Naive thymus-derived CD4-positive, alpha-beta T cell (primary cell): ENCODE data around the gene NPHP4. TPM values are rescaled to one million over a fixed set of nuclear protein-coding genes. Genes with fewer than 3 reads are reported as not detected.

ENCODE experiments used
- ATAC-seq: fragments of 150-1000 bp; cut with Tn5 transposase; 2 replicates; pipeline ENCODE4 v1.10.0; 2021; ENCODE audit warnings: mild to moderate bottlenecking, moderate library complexity
- CTCF ChIA-PET: fragments of 350-600 bp; sonication (Branson Sonifier 250); formaldehyde crosslinking; loops from one replicate; lab custom pipeline; 2021; ENCODE audit warnings: antibody characterized with exemption; lab: Charles Lee
- POLR2A ChIA-PET: fragments of 350-600 bp; sonication (Branson Sonifier 250); formaldehyde crosslinking; loops from one replicate; lab custom pipeline; 2021; ENCODE audit warnings: antibody characterized with exemption, inconsistent platforms; lab: Charles Lee
- DNase-seq, 9 donors: peaks; one replicate each; pipeline versions ENCODE4 v3.0.0 to v3.0.0-alpha.2; 2020 to 2022; ENCODE audit warnings: mixed read lengths in 1 of 9
- H3K27ac ChIP-seq: one replicate; pipeline ENCODE4 v1.7.0; 2013; ENCODE audit warnings: mild to moderate bottlenecking, low read depth, low read length, moderate library complexity
- H3K27me3 ChIP-seq, 2 donors: one replicate each; pipeline ENCODE4 v1.7.0; 2013; ENCODE audit warnings: low read length in 2 of 2, mild to moderate bottlenecking in 2 of 2, moderate library complexity in 2 of 2; ENCODE audit not compliant: control insufficient read depth in 2 of 2, insufficient read depth in 2 of 2
- H3K36me3 ChIP-seq, 3 experiments: 1 replicate in 2 of 3; 2 replicates in 1 of 3; pipeline ENCODE4 v1.7.0; 2013; ENCODE audit warnings: low read length in 3 of 3, mild to moderate bottlenecking in 3 of 3, moderate library complexity in 1 of 3; ENCODE audit not compliant: insufficient read depth in 3 of 3, control insufficient read depth in 2 of 3
- H3K4me1 ChIP-seq, 2 donors: one replicate each; pipeline ENCODE4 v1.7.0; 2013; ENCODE audit warnings: low read length in 2 of 2, mild to moderate bottlenecking in 2 of 2, moderate library complexity in 1 of 2; ENCODE audit not compliant: control insufficient read depth in 2 of 2, insufficient read depth in 2 of 2
- H3K4me3 ChIP-seq: 2 replicates; pipeline ENCODE4 v1.7.0; 2013; ENCODE audit warnings: mild to moderate bottlenecking, low read length
- H3K9me3 ChIP-seq, 3 experiments: 1 replicate in 2 of 3; 2 replicates in 1 of 3; pipeline ENCODE4 v1.7.0; 2013; ENCODE audit warnings: low read length in 3 of 3; ENCODE audit not compliant: control insufficient read depth in 2 of 3
- H3K27ac Mint-ChIP-seq, 9 donors: one replicate each; pipeline ENCODE4 v1.8.0; 2020 to 2022; ENCODE audit warnings: mixed read lengths in 9 of 9, mild to moderate bottlenecking in 8 of 9, moderate library complexity in 5 of 9, inconsistent platforms in 2 of 9
- H3K27me3 Mint-ChIP-seq, 5 donors: one replicate each; pipeline ENCODE4 v1.8.0; 2021 to 2022; ENCODE audit warnings: mixed read lengths in 5 of 5, mild to moderate bottlenecking in 1 of 5
- H3K36me3 Mint-ChIP-seq, 5 donors: one replicate each; pipeline ENCODE4 v1.8.0; 2020 to 2022; ENCODE audit warnings: mixed read lengths in 5 of 5, mild to moderate bottlenecking in 3 of 5, inconsistent platforms in 1 of 5
- H3K4me1 Mint-ChIP-seq, 7 donors: one replicate each; pipeline ENCODE4 v1.8.0; 2020 to 2022; ENCODE audit warnings: mixed read lengths in 7 of 7, mild to moderate bottlenecking in 3 of 7, inconsistent platforms in 1 of 7
- H3K4me3 Mint-ChIP-seq, 10 donors: one replicate each; pipeline ENCODE4 v1.8.0; 2020 to 2022; ENCODE audit warnings: mild to moderate bottlenecking in 10 of 10, mixed read lengths in 10 of 10, moderate library complexity in 6 of 10, inconsistent platforms in 2 of 10
- H3K9me3 Mint-ChIP-seq, 11 donors: one replicate each; pipeline ENCODE4 v1.8.0; 2020 to 2022; ENCODE audit warnings: mixed read lengths in 11 of 11, mild to moderate bottlenecking in 4 of 11, inconsistent platforms in 1 of 11, moderate library complexity in 1 of 11
- intact Hi-C, 2 donors: fragments of 100-400 bp; cut with micrococcal nuclease; formaldehyde crosslinking; loops; one replicate each; pipeline ENCODE4 v1.15.1; 2023
- polyA plus RNA-seq, 2 donors: library from polyadenylated mRNA; unstranded; fragments of 300-500 nt; fragmentation: Illumina TruSeq; gene quantifications; one replicate each; pipeline ENCODE4 v1.2.3, GENCODE V29; 2021
- total RNA-seq, 6 experiments: library from RNA in 5 of 6; stranded (reverse) in 5 of 6; gene quantifications; 1 replicate in 5 of 6; 2 replicates in 1 of 6; pipeline ENCODE4 v1.2.3 and lab custom pipeline; 2021 to 2026

NPHP4 gene
- total and polyA plus RNA-seq, 7 experiments from 2014 or later = 0.40 to 20.6 (median 9.2) TPM

GRCh38 chr1:5860277-5860676 lies 131.9 kb downstream of the NPHP4 start:
- CTCF ChIA-PET = no interaction called here

DNA sequence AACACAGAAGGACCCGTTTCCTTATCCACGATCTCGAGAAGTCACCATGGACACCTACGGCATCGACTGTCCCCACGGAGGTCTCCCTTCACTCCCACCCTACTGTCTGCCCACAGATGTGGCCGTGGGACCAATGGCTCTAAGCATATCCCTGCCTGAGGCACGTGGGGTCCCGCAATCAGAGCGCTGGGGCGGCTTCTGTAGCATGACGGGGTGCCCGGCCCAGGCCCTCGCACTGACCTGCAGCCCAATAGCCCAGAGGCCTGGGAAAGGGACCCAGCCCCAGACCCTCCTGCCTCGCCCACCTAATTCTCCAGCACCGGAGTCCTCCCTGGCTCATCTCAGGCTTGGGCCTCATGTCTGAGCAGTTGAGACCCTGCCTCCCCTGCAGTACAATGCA lies 132.5 kb downstream of the NPHP4 start:
- Histone ChIP-seq H3K27me3 (no peaks in the 10 kb centered on the region), H3K4me3 (no peak overlapping the region), H3K9me3 (no peaks in the 10 kb centered on the region), H3K4me1 (no peaks in the 10 kb centered on the region), H3K27ac (no peak overlapping the region), H3K36me3 (peaks cover 0 to 11% (median 0%) of the 10 kb centered on the region in 3 experiments)
- Mint-ChIP-seq H3K9me3 (peaks cover 0 to 1% (median 0%) of the 10 kb centered on the region in 11 donors), H3K36me3 (peaks cover 0 to 23% (median 0%) of the 10 kb centered on the region in 5 donors), H3K4me3 (no peak overlapping the region), H3K27me3 (no peaks in the 10 kb centered on the region), H3K4me1 (no peaks in the 10 kb centered on the region), H3K27ac (no peak overlapping the region)
- ChIA-PET CTCF (no interaction called here), POLR2A (no interaction called here)
- DNase-seq (no peak), ATAC-seq (no peak)
- intact Hi-C loops = no loop called here

More at GRCh38 chr1:5860277-5860676, 131.9 kb downstream of the NPHP4 start:
- H3K4me3 Mint-ChIP-seq = no peak overlapping the region
- peaks cover 0 to 23% (median 0%) of the 10 kb centered on the region in 5 donors for H3K36me3 Mint-ChIP-seq
- Histone ChIP-seq H3K4me3 (no peak overlapping the region), H3K4me1 (no peaks in the 10 kb centered on the region), H3K27ac (no peak overlapping the region), H3K27me3 (no peaks in the 10 kb centered on the region), H3K36me3 (peaks cover 0 to 11% (median 0%) of the 10 kb centered on the region in 3 experiments), H3K9me3 (no peaks in the 10 kb centered on the region)
- no peak overlapping the region for H3K27ac Mint-ChIP-seq
- intact Hi-C loops = no loop called here
- POLR2A ChIA-PET = no interaction called here
- peaks cover 0 to 1% (median 0%) of the 10 kb centered on the region in 11 donors for H3K9me3 Mint-ChIP-seq
- DNase-seq (no peak), ATAC-seq (no peak)
- H3K4me1 Mint-ChIP-seq = no peaks in the 10 kb centered on the region
- no peaks in the 10 kb centered on the region for H3K27me3 Mint-ChIP-seq

DNA sequence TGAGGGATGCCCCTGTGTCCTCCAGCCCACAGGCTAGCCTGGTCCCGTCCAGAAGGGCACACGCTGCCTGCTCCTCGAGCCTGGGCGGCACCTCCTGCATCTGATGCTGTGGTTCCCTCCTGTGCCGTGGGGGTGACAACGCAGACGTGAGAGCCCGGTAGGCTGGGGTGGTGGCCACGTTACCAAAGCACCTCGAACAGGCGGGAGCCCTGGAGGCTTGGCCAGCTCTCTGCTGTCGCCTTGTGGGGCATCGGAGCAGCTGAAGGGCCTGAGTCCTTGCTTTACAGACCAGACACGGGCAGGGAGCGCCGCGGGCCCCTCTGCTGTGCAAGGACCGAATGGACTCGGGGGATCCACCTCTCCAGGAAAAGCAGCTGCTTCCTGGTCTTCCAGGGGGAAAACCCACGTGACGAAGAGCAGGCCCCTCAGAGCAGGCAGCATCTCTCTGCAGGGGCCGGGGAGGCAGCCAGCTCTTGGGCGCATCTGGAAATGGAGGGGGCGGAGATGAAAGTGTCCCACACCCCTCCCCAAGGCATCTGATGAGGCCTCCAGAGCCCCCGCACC lies 133.3 kb downstream of the NPHP4 start:
- POLR2A ChIA-PET = no interaction called here
- CTCF ChIA-PET = no interaction called here
- Mint-ChIP-seq H3K27me3 (no peaks in the 10 kb centered on the region), H3K9me3 (peaks cover 0 to 1% (median 0%) of the 10 kb centered on the region in 11 donors), H3K4me3 (no peak overlapping the region), H3K4me1 (no peaks in the 10 kb centered on the region), H3K36me3 (peaks cover 0 to 19% (median 0%) of the 10 kb centered on the region in 5 donors), H3K27ac (no peak overlapping the region)
- H3K4me1 ChIP-seq = no peaks in the 10 kb centered on the region
- no peak for DNase-seq
- peaks cover 0 to 11% (median 0%) of the 10 kb centered on the region in 3 experiments for H3K36me3 ChIP-seq
- no peak overlapping the region for H3K27ac ChIP-seq
- no peaks in the 10 kb centered on the region for H3K9me3 ChIP-seq
- intact Hi-C loops = no loop called here
- ATAC-seq = no peak
- no peaks in the 10 kb centered on the region for H3K27me3 ChIP-seq
- H3K4me3 ChIP-seq = no peak overlapping the region

DNA sequence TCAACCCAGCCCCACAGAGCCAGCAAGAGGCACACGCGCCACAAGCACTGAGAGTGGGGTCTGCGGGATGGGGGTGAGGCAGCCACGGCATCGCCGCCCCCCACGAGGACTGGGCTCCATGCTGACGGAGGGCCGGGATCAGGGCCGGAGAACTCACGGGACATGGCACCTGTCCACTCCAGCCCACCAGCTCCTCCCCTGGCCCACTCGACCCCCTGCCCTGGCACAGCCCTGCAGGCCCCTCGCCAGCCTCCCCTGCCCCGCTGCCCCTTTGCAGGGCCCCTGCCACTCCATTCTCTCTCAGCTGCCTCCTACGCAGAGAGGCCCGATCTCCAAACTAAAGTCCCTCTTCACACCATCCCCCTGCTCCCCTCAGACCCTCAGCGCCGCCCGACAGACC lies 134.0 kb downstream of the NPHP4 start:
- no peaks in the 10 kb centered on the region for H3K4me1 Mint-ChIP-seq
- H3K27ac Mint-ChIP-seq = no peak overlapping the region
- intact Hi-C loops = no loop called here
- H3K36me3 ChIP-seq = peaks cover 0 to 11% (median 0%) of the 10 kb centered on the region in 3 experiments
- H3K27me3 Mint-ChIP-seq = no peaks in the 10 kb centered on the region
- H3K36me3 Mint-ChIP-seq = peaks cover 0 to 15% (median 0%) of the 10 kb centered on the region in 5 donors
- CTCF ChIA-PET = no interaction called here
- H3K4me3 Mint-ChIP-seq = no peak overlapping the region
- H3K4me1 ChIP-seq = no peaks in the 10 kb centered on the region
- H3K27ac ChIP-seq = no peak overlapping the region
- H3K9me3 ChIP-seq = no peaks in the 10 kb centered on the region
- H3K9me3 Mint-ChIP-seq = peaks cover 0 to 1% (median 0%) of the 10 kb centered on the region in 11 donors
- no peaks in the 10 kb centered on the region for H3K27me3 ChIP-seq
- DNase-seq (no peak), ATAC-seq (no peak)
- POLR2A ChIA-PET = no interaction called here
- H3K4me3 ChIP-seq = no peak overlapping the region

DNA sequence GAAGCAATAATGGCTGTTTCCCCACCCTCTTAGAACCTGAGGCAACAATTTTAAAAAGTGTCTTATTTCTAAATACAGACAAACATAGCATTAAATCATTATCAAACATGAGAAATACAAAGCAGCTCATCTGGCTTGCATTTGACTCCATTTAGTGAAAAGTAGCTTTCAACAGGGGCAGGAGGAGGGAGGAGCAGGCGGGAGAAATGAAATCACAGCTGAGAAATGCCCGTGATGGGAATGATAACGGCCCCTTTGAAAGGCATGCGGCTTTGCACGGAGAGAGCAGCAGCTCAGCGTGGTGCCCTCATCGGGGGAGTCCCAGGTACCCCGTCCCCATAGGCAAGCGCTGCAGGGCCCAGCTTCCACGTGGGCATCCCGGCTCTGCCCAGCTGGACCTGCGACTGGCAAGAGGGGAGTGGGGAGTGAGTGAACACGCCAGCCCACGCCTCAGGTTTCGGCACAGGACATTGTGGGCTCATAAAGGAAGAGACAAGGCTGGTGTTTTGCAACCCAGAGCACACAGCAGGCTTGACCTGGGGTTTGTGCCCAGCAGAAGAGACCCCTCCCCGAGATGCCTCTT lies 134.6 kb downstream of the NPHP4 start:
- DNase-seq (no peak), ATAC-seq (no peak)
- Histone ChIP-seq H3K9me3 (no peaks in the 10 kb centered on the region), H3K36me3 (peaks cover 0 to 6% (median 0%) of the 10 kb centered on the region in 3 experiments), H3K27ac (no peak overlapping the region), H3K4me1 (no peaks in the 10 kb centered on the region), H3K27me3 (no peaks in the 10 kb centered on the region), H3K4me3 (no peak overlapping the region)
- intact Hi-C loops = no loop called here
- no peak overlapping the region for H3K27ac Mint-ChIP-seq
- peaks cover 0 to 13% (median 0%) of the 10 kb centered on the region in 5 donors for H3K36me3 Mint-ChIP-seq
- no peaks in the 10 kb centered on the region for H3K27me3 Mint-ChIP-seq
- H3K4me1 Mint-ChIP-seq = no peaks in the 10 kb centered on the region
- CTCF ChIA-PET = no interaction called here
- POLR2A ChIA-PET = no interaction called here
- peaks cover 0 to 1% (median 0%) of the 10 kb centered on the region in 11 donors for H3K9me3 Mint-ChIP-seq
- no peak overlapping the region for H3K4me3 Mint-ChIP-seq

DNA sequence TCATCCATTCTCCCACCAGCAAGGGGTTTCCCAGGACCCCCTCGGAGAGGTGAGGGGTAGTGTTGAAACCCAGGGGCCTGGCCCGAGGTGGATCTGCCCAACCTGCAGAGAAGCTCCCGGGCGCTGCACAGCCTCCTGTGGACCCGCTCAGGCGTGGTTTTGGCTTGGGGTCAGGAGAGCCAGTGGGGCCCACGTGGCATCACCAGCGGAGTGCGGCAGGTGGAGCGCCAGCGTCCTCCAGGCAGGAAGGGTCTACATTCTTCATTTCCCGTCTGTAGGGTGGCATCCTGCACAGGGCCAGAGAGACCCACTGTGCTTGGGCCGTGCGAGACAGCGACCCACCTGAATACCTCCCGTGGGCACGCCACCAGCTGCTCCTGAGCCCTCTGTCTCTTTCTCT lies 135.2 kb downstream of the NPHP4 start:
- Histone ChIP-seq H3K27me3 (no peaks in the 10 kb centered on the region), H3K4me3 (no peak overlapping the region), H3K9me3 (no peaks in the 10 kb centered on the region), H3K36me3 (no peaks in the 10 kb centered on the region), H3K27ac (no peak overlapping the region), H3K4me1 (no peaks in the 10 kb centered on the region)
- ChIA-PET POLR2A (no interaction called here), CTCF (no interaction called here)
- intact Hi-C loops = no loop called here
- H3K27ac Mint-ChIP-seq = no peak overlapping the region
- H3K9me3 Mint-ChIP-seq = peaks cover 0 to 1% (median 0%) of the 10 kb centered on the region in 11 donors
- no peaks in the 10 kb centered on the region for H3K4me1 Mint-ChIP-seq
- no peak overlapping the region for H3K4me3 Mint-ChIP-seq
- no peak for DNase-seq
- H3K27me3 Mint-ChIP-seq = no peaks in the 10 kb centered on the region
- ATAC-seq = no peak
- H3K36me3 Mint-ChIP-seq = peaks cover 0 to 10% (median 0%) of the 10 kb centered on the region in 5 donors
